GM23338 (cell line): ENCODE results near the gene CACNA1D.

ENCODE experiments used
- CREB1 ChIP-seq: fragments of 250-450 bp; sonication (Bioruptor Pico); IDR thresholded peaks from 2 replicates; pipeline ENCODE4 v1.5.0; 2020; ENCODE audit warnings: low read depth, mild to moderate bottlenecking, moderate library complexity
- ETS1 ChIP-seq: IDR thresholded peaks from 2 replicates; pipeline ENCODE4 v1.6.1; 2016; ENCODE audit warnings: antibody characterized with exemption
- EZH2 ChIP-seq: fragments of 200-600 bp; sonication (generic); IDR thresholded peaks from one replicate; pipeline ENCODE4 v1.8.0; 2017; ENCODE audit warnings: antibody characterized with exemption, mild to moderate bottlenecking, low read depth; ENCODE audit not compliant: unreplicated experiment
- EZH2phosphoT487 ChIP-seq: fragments of 200-600 bp; sonication (generic); IDR thresholded peaks from one replicate; pipeline ENCODE4 v1.8.1; 2018; ENCODE audit warnings: antibody characterized with exemption; ENCODE audit not compliant: unreplicated experiment
- JUNB ChIP-seq: IDR thresholded peaks from one replicate; pipeline ENCODE4 v1.6.1; 2016; ENCODE audit warnings: antibody characterized with exemption; ENCODE audit not compliant: unreplicated experiment
- NANOG ChIP-seq: IDR thresholded peaks from 2 replicates; pipeline ENCODE4 v1.6.1; 2016; ENCODE audit warnings: antibody characterized with exemption, borderline replicate concordance
- POLR2AphosphoS5 ChIP-seq: IDR thresholded peaks from 2 replicates; pipeline ENCODE4 v1.6.1; 2016; ENCODE audit warnings: antibody characterized with exemption, low read depth
- STAT1 ChIP-seq: IDR thresholded peaks from one replicate; pipeline ENCODE4 v1.6.1; 2016; ENCODE audit warnings: antibody characterized with exemption; ENCODE audit not compliant: unreplicated experiment
- ZNF114 ChIP-seq: fragments of 250-450 bp; sonication (Bioruptor Pico); IDR thresholded peaks from 2 replicates; pipeline ENCODE4 v1.5.0; 2020; ENCODE audit warnings: mild to moderate bottlenecking, moderate library complexity
- ZNF331 ChIP-seq: fragments of 250-450 bp; sonication (Bioruptor Pico); IDR thresholded peaks from 2 replicates; pipeline ENCODE4 v1.5.0; 2020; ENCODE audit warnings: low read depth, mild to moderate bottlenecking, moderate library complexity
- TF ChIP-seq, protein P1 (sequence below), 2 experiments: fragments of 200-600 bp in 1 of 2; sonication (generic) in 1 of 2; conservative IDR thresholded peaks; 2 replicates each; pipeline versions ENCODE4 v1.5.1 to v1.6.1; 2016 to 2017; ENCODE audit warnings: antibody characterized with exemption in 2 of 2, low read depth in 2 of 2, mild to moderate bottlenecking in 2 of 2, moderate library complexity in 1 of 2
- TF ChIP-seq, protein P2 (sequence below): IDR thresholded peaks from one replicate; pipeline ENCODE4 v1.6.1; 2018; ENCODE audit warnings: antibody characterized with exemption; ENCODE audit not compliant: unreplicated experiment

DNA sequence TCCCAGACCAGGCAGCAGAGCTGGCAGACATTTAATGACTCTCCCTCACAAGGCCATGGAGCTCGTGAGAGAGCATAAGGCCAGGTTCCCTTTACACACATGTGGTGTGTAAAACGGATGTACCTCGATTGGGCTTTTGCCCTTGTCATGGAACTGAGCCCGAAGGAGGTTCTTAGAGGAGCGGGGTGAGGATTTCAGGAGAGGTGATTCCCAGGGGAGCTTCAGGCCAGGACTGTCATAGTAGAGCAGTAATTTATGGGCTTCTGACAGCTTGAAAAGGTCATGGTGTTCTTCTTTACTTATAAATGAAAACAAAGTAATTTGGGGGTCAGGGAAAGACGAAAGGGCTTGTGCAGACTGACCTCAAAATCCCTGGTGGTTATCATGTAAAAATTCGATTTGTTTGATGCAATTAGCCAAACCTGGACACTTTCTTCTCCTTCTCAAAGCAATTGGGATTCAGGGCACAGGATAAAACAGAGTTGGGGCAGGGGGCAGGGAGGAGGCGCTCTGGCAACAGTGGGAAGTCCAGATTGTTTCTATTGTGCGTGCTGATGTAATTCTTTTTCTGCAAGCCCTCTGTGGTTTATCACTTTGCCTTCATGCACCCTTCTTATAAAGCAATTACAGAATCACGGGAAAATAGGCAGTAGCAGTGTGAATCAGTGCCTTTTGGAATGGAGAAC is 51.0 kb downstream of the CACNA1D start:
- TF ChIP-seq EZH2phosphoT487, result no peak
- TF ChIP-seq, protein P1, sequence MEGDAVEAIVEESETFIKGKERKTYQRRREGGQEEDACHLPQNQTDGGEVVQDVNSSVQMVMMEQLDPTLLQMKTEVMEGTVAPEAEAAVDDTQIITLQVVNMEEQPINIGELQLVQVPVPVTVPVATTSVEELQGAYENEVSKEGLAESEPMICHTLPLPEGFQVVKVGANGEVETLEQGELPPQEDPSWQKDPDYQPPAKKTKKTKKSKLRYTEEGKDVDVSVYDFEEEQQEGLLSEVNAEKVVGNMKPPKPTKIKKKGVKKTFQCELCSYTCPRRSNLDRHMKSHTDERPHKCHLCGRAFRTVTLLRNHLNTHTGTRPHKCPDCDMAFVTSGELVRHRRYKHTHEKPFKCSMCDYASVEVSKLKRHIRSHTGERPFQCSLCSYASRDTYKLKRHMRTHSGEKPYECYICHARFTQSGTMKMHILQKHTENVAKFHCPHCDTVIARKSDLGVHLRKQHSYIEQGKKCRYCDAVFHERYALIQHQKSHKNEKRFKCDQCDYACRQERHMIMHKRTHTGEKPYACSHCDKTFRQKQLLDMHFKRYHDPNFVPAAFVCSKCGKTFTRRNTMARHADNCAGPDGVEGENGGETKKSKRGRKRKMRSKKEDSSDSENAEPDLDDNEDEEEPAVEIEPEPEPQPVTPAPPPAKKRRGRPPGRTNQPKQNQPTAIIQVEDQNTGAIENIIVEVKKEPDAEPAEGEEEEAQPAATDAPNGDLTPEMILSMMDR (conservative IDR thresholded peaks at IDR 0.05; ENCODE audit: low read depth in 2 of 2), result no peak
- no peak for TF ChIP-seq EZH2
- no peak for TF ChIP-seq ZNF331 (CRISPR knock-in tag)
- no peak for TF ChIP-seq POLR2AphosphoS5
- TF ChIP-seq, protein P2, sequence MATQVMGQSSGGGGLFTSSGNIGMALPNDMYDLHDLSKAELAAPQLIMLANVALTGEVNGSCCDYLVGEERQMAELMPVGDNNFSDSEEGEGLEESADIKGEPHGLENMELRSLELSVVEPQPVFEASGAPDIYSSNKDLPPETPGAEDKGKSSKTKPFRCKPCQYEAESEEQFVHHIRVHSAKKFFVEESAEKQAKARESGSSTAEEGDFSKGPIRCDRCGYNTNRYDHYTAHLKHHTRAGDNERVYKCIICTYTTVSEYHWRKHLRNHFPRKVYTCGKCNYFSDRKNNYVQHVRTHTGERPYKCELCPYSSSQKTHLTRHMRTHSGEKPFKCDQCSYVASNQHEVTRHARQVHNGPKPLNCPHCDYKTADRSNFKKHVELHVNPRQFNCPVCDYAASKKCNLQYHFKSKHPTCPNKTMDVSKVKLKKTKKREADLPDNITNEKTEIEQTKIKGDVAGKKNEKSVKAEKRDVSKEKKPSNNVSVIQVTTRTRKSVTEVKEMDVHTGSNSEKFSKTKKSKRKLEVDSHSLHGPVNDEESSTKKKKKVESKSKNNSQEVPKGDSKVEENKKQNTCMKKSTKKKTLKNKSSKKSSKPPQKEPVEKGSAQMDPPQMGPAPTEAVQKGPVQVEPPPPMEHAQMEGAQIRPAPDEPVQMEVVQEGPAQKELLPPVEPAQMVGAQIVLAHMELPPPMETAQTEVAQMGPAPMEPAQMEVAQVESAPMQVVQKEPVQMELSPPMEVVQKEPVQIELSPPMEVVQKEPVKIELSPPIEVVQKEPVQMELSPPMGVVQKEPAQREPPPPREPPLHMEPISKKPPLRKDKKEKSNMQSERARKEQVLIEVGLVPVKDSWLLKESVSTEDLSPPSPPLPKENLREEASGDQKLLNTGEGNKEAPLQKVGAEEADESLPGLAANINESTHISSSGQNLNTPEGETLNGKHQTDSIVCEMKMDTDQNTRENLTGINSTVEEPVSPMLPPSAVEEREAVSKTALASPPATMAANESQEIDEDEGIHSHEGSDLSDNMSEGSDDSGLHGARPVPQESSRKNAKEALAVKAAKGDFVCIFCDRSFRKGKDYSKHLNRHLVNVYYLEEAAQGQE, result no peak
- no peak for TF ChIP-seq CREB1 (CRISPR knock-in tag)
- TF ChIP-seq STAT1, result no peak
- no peak for TF ChIP-seq NANOG
- no peak for TF ChIP-seq ETS1
- no peak for TF ChIP-seq ZNF114 (CRISPR knock-in tag)
- no peak for TF ChIP-seq JUNB
